ENCODE data around the gene CLDN19.

The CLDN19 gene

GRCh38 chr1:42783092-42783491, 43.1 kb upstream of the CLDN19 start:
- no peak for DNase-seq (ENCODE audit: extremely low read depth, insufficient read length)
- H3K27me3 ChIP-seq (replicated peaks; ENCODE audit: control insufficient read depth, insufficient read depth, low read length), result no peaks in the 10 kb centered on the region
- H3K36me3 ChIP-seq (ENCODE audit: control insufficient read depth, insufficient read depth, low read length), result peaks cover 4% of the 10 kb centered on the region
- TF ChIP-seq, protein P1, sequence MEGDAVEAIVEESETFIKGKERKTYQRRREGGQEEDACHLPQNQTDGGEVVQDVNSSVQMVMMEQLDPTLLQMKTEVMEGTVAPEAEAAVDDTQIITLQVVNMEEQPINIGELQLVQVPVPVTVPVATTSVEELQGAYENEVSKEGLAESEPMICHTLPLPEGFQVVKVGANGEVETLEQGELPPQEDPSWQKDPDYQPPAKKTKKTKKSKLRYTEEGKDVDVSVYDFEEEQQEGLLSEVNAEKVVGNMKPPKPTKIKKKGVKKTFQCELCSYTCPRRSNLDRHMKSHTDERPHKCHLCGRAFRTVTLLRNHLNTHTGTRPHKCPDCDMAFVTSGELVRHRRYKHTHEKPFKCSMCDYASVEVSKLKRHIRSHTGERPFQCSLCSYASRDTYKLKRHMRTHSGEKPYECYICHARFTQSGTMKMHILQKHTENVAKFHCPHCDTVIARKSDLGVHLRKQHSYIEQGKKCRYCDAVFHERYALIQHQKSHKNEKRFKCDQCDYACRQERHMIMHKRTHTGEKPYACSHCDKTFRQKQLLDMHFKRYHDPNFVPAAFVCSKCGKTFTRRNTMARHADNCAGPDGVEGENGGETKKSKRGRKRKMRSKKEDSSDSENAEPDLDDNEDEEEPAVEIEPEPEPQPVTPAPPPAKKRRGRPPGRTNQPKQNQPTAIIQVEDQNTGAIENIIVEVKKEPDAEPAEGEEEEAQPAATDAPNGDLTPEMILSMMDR (IDR thresholded peaks at IDR 0.05; ENCODE audit: insufficient read depth, low read length, poor library complexity, severe bottlenecking), result no peak
- no peak overlapping the region for H3K4me3 ChIP-seq (replicated peaks; ENCODE audit: low read depth, low read length)

- TF ChIP-seq, protein P1 (IDR thresholded peaks at IDR 0.05; ENCODE audit: insufficient read depth, low read length, poor library complexity, severe bottlenecking), result no peak
- Histone ChIP-seq H3K4me3 (replicated peaks; ENCODE audit: low read depth, low read length) (no peak overlapping the region), H3K27me3 (replicated peaks; ENCODE audit: control insufficient read depth, insufficient read depth, low read length) (no peaks in the 10 kb centered on the region), H3K36me3 (ENCODE audit: control insufficient read depth, insufficient read depth, low read length) (peaks cover 13% of the 10 kb centered on the region)
- DNase-seq (ENCODE audit: extremely low read depth, insufficient read length), result no peak
These were observed 40.1 kb upstream of the CLDN19 start for GRCh38 chr1:42780176-42780575.

DNA sequence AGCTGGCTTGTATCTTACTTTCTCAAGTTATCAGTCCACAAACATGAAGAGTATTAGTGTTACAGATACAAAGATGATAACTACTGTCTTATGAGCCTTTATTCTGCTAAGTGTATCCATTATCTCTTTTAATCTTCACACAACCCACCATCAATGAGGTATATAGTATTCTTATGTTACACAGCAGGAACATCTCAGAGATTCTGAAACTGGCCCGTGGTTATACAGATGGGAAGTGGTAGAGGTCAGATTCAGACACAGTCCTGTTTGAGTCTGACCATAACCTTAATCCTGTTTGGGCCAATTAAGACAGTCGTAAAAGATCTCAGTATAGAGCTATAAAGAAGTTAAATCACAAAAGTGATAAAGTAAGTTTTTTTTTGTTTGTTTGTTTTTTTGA, 39.7 kb upstream of the CLDN19 start:
- Histone ChIP-seq H3K36me3 (ENCODE audit: control insufficient read depth, insufficient read depth, low read length) (peaks cover 17% of the 10 kb centered on the region), H3K27me3 (replicated peaks; ENCODE audit: control insufficient read depth, insufficient read depth, low read length) (no peaks in the 10 kb centered on the region), H3K4me3 (replicated peaks; ENCODE audit: low read depth, low read length) (no peak overlapping the region)
- no peak for DNase-seq (ENCODE audit: extremely low read depth, insufficient read length)
- TF ChIP-seq, protein P1 (IDR thresholded peaks at IDR 0.05; ENCODE audit: insufficient read depth, low read length, poor library complexity, severe bottlenecking), result no peak

- H3K36me3 ChIP-seq (ENCODE audit: control insufficient read depth, insufficient read depth, low read length), result peaks cover 17% of the 10 kb centered on the region
- no peaks in the 10 kb centered on the region for H3K27me3 ChIP-seq (replicated peaks; ENCODE audit: control insufficient read depth, insufficient read depth, low read length)
- TF ChIP-seq, protein P1 (IDR thresholded peaks at IDR 0.05; ENCODE audit: insufficient read depth, low read length, poor library complexity, severe bottlenecking), result peak; percentile 54
- DNase-seq (ENCODE audit: extremely low read depth, insufficient read length), result no peak
- no peak overlapping the region for H3K4me3 ChIP-seq (replicated peaks; ENCODE audit: low read depth, low read length)
These were observed 37.8 kb upstream of the CLDN19 start for GRCh38 chr1:42777852-42778251.

DNA sequence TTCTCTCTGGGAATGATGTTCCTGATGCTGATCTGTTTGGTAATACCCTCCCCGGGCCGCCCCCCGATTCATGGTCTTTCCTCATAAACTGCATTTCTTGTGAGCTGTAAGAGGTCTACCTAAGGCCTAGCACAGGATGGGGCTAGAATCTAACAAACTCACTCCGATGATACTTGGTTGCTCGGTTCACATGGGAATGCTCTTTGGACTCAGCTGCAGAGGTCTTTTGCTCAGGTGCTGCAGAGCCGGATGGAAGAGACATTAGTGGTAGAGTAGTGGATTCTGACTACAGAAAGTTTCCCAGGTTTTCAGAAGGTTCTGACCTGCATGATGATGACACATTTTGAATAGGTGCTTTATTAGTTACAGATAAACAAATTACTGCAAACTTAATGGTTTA, 36.5 kb upstream of the CLDN19 start:
- DNase-seq (ENCODE audit: extremely low read depth, insufficient read length), result no peak
- Histone ChIP-seq H3K27me3 (replicated peaks; ENCODE audit: control insufficient read depth, insufficient read depth, low read length) (no peaks in the 10 kb centered on the region), H3K36me3 (ENCODE audit: control insufficient read depth, insufficient read depth, low read length) (peaks cover 16% of the 10 kb centered on the region), H3K4me3 (replicated peaks; ENCODE audit: low read depth, low read length) (no peak overlapping the region)
- TF ChIP-seq, protein P1 (IDR thresholded peaks at IDR 0.05; ENCODE audit: insufficient read depth, low read length, poor library complexity, severe bottlenecking), result no peak

DNA sequence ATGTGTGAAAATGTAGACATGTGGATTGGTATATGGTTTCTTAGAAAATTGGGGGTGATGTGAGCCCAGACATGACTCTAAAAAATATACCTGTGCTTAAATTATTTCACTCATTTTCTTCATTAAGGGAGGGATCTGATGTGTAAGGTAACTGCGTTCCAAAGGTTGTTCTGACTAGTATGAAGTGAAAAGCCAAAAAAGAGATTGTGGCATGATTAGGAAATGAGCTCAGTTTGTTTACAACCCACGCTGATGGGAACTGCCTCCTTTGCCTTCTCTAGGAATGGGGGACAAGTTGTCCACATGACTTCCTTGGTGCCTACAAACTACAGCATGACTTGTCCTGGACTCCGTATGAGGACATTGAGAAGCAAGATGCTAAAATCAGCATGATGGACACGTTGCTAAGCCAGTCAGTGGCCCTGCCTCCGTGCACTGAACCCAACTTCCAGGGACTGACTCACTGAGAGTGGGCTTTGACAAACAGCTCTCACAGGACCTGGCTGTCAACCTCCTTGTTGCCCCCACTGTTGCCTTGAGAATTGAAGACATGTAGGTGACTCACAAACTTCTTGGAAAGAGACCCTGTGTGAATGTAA, 35.0 kb upstream of the CLDN19 start:
- H3K27me3 ChIP-seq (replicated peaks; ENCODE audit: control insufficient read depth, insufficient read depth, low read length), result no peaks in the 10 kb centered on the region
- DNase-seq (ENCODE audit: extremely low read depth, insufficient read length), result no peak
- TF ChIP-seq, protein P1 (IDR thresholded peaks at IDR 0.05; ENCODE audit: insufficient read depth, low read length, poor library complexity, severe bottlenecking), result no peak
- H3K36me3 ChIP-seq (ENCODE audit: control insufficient read depth, insufficient read depth, low read length), result peaks cover 13% of the 10 kb centered on the region
- H3K4me3 ChIP-seq (replicated peaks; ENCODE audit: low read depth, low read length), result no peak overlapping the region
